GM13977 (cell line): ENCODE results near the gene KATNA1.

ENCODE experiments used
- DNase-seq: peaks from one replicate; pipeline ENCODE4 v3.0.0; 2012; ENCODE audit warnings: low spot score
- in situ Hi-C: fragments of 300-500 bp; cut with MboI; formaldehyde crosslinking; loops from one replicate; pipeline ENCODE4 v1.12.0; 2022; ENCODE audit warnings: low sequenced_read_pairs, low pct_unique_long_range_greater_than_20kb, mixed read lengths, inconsistent platforms; ENCODE audit not compliant: unreplicated experiment
- TF ChIP-seq, protein P1 (sequence below): IDR thresholded peaks from 2 replicates; pipeline ENCODE4 v1.5.1; 2012; ENCODE audit warnings: mild to moderate bottlenecking, control low read depth; ENCODE audit not compliant: insufficient read depth; ENCODE audit errors: extremely low read depth, missing control alignments

The KATNA1 gene

DNA sequence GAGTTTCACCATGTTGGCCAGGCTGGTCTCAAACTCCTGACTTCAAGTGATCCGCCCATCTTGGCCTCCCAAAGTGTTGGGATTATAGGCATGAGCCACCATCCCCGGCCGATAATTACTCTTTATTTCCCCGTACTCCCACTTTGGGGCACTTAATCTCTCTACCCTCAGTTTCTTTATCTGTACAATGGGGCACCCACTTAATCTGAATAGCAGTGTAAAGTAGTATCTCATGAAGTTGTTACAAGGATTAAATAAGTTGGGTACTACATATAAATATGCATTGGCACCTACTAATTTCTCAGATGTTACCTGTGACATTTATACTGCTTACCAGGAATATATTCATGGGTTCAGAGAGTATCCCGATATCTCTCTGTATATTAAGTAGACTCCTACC is 67.2 kb downstream of the KATNA1 start:
- TF ChIP-seq, protein P1, sequence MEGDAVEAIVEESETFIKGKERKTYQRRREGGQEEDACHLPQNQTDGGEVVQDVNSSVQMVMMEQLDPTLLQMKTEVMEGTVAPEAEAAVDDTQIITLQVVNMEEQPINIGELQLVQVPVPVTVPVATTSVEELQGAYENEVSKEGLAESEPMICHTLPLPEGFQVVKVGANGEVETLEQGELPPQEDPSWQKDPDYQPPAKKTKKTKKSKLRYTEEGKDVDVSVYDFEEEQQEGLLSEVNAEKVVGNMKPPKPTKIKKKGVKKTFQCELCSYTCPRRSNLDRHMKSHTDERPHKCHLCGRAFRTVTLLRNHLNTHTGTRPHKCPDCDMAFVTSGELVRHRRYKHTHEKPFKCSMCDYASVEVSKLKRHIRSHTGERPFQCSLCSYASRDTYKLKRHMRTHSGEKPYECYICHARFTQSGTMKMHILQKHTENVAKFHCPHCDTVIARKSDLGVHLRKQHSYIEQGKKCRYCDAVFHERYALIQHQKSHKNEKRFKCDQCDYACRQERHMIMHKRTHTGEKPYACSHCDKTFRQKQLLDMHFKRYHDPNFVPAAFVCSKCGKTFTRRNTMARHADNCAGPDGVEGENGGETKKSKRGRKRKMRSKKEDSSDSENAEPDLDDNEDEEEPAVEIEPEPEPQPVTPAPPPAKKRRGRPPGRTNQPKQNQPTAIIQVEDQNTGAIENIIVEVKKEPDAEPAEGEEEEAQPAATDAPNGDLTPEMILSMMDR: no peak
- no peak for DNase-seq
- in situ Hi-C loops: no loop called here

DNA sequence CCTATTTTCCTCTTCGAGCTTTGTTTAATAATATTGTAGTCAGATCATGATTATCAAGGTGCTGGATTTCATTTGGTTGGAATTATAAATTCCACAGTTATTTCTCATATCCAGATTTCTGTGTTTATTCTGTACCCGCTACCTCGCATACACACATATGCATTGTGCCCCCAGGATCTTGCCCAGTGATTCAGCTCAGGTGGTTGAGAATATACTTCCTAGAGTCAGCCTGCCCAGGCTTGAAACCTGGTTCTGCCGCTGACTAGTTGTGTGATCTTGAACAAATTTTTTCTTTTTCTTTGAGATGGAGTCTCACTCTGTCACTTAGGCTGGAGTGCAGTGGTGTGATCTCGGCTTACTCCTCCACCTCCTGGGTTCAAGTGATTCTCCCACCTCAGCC is 67.6 kb downstream of the KATNA1 start:
- DNase-seq: no peak
- TF ChIP-seq, protein P1: no peak
- in situ Hi-C loops: no loop called here

DNA sequence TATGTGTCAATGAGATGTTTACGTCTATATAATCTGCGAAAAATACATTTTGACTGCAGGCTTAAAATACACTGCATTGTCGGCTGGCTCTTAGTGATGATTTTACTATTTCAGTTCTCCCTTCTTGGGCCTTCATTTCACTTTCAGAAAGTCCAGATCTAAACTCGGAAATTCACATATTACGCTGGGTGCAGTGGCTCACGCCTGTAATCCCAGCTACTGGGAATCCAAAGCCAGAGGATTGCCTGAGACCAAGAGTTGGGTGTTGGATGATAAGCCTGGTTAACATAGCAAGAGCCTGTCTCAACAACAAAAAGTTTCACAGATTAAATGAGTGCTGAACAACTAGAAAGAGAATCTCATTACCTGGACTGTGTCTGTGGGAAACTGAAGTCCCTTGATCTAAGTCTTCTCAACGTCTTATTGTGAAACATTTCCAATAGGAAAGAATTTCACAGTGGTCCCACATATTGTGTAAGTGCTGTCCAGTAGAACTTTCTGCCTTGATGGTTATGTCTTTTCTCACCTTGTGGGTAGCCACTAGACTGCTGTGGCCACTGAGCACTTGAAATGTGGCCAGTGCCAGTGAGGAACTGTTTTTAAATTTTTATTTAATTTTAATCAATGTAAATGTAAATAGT is 80.4 kb downstream of the KATNA1 start:
- TF ChIP-seq, protein P1: no peak
- DNase-seq: peak; percentile 37
- in situ Hi-C loops: no loop called here

DNA sequence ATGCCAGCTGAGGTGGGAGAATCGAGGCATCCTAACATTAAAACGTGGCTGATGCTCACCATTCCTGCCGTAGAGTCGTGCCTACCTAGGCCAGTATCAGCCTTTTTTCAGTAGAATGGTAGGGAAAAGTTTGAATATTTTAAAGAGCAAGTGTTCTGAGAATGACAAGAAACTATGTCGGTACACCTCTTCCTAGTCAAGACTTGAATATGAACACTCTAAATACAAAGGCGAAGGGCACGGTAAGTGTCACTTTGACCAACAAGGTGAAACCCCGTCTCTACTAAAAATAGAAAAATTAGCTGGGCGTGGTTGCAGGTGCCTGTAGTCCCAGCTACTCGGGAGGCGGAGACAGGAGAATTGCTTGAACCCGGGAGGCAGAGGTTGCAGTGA is 81.3 kb downstream of the KATNA1 start:
- in situ Hi-C loops: no loop called here
- TF ChIP-seq, protein P1: no peak

DNA sequence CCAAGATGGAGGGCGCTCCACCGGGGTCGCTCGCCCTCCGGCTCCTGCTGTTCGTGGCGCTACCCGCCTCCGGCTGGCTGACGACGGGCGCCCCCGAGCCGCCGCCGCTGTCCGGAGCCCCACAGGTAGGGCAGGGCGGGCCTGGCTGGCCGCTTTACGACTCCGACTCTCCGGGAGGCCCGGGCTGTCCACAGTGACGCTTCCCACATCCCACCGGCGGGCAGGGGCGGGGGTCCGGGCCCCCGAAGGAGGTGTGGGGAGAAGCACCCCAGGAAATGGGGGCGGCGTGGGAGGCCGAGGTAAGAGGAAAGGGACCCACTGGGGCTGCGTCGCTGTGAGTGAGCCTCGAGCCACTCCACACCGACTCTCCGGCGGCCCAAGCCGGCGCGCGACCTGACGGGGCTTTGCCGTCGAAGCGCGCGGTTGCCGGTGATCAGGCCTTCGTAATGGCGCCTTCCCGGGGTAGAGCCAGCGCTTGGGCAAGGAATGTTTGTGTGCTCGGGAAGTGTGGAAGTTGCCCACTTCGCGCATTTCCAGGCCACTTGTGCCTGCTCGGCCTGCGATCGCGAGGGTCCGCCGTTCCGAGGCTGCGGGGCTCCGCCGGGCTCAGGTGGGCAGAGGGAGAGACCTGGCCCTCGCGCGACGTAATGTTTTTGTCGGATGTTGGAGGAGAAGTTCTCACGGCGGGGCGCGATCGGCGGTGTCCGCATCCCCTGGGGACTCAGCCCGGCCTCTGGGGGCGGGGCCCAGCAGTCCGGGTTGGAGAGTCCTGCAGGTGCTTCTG is 81.9 kb downstream of the KATNA1 start:
- TF ChIP-seq, protein P1: no peak
- DNase-seq: peak; percentile 51
- in situ Hi-C loops: no loop called here

More for the DNA sequence above, 81.3 kb downstream of the KATNA1 start:
- peak; percentile 56 for DNase-seq

DNA sequence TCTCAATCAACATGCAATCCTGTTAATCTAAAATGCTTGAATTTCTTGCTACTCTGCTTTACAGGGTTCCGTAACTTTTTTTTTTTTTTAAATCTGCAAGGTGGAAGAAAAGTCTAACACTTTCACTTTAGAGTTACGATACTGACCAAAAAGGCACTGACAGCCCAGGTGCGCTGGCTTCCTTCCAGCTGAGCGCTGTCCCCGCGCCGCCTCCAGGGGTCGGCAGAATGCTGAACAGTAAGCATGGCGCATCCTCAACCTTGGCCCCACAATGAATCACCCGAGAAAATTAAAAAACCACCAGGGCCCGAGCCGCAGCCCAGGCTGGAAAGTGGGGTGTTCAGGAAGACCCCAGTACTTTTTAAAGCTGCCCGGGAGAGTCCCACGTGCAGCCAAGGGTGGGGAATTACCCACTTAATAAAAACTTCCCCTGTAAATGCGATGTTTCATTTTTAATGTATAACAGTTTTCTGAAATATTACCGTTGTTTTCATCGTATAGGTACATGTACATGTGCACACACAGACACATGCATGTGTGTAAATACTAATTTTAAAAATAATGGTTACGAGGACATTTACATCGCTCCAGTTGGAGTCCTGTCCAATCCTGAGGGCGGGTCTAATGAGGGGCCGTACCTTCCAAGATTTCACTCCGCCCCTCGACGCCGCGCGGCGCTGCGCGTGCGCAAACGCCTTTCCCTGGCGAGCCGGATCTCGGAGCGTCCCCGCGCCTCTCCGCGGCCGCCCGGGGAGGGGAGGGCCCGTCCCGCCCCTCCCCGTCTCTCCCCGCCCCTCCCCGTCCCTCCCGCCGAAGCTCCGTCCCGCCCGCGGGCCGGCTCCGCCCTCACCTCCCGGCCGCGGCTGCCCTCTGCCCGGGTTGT is 82.7 kb downstream of the KATNA1 start, which contains the start of gene GINM1:
Gene GINM1, plus strand, starts transcription at position 849 of the 883 bp plus-strand sequence. CDS start 40 bp downstream, outside the sequence.
- TF ChIP-seq, protein P1: peak; percentile 85
- in situ Hi-C loops: no loop called here

More for the DNA sequence above, 82.7 kb downstream of the KATNA1 start, which contains the start of gene GINM1:
- peak; percentile 99 for DNase-seq
